NCI-H2196 treated with DMSO at 0.1 percent for 48 hours (cell line): ENCODE results near the gene MYOC.
"Not testable (repeated sequence)": the region's sequence is repeated elsewhere in the genome, so short reads cannot be mapped to it uniquely, and the experiment has no call there.

ENCODE experiments used
- DNase-seq: peaks from one replicate; lab custom pipeline; 2025; ENCODE audit not compliant: unreplicated experiment; lab: John Stamatoyannopoulos, UW

The MYOC gene

GRCh38 chr1:171653796-171654195 is 1.3 kb upstream of the MYOC start:
- DNase-seq, result no peak

GRCh38 chr1:171646249-171646560 is 6.3 kb downstream of the MYOC start:
- no peak for DNase-seq

- no peak for DNase-seq
Observed at GRCh38 chr1:171645553-171646248, 6.8 kb downstream of the MYOC start.

GRCh38 chr1:171644805-171645483 is 7.5 kb downstream of the MYOC start:
- DNase-seq, result peak; percentile 62

GRCh38 chr1:171643156-171643555 is 9.3 kb downstream of the MYOC start:
- DNase-seq, result no peak

- DNase-seq, result no peak
Observed at GRCh38 chr1:171642197-171642596, 10.3 kb downstream of the MYOC start.

GRCh38 chr1:171641076-171641864 is 11.2 kb downstream of the MYOC start:
- DNase-seq, result no peak

- DNase-seq, result no peak
Observed at GRCh38 chr1:171640225-171640624, 12.3 kb downstream of the MYOC start.

GRCh38 chr1:171637928-171638576 is 14.4 kb downstream of the MYOC start:
- no peak for DNase-seq

GRCh38 chr1:171636141-171636540 is 16.3 kb downstream of the MYOC start:
- no peak for DNase-seq

GRCh38 chr1:171635661-171636060 is 16.8 kb downstream of the MYOC start:
- no peak for DNase-seq

GRCh38 chr1:171628225-171628624 is 24.3 kb downstream of the MYOC start:
- DNase-seq, result no peak

GRCh38 chr1:171627020-171627419 is 25.5 kb downstream of the MYOC start:
- DNase-seq, result no peak

GRCh38 chr1:171625225-171625624 is 27.3 kb downstream of the MYOC start:
- no peak for DNase-seq

- no peak for DNase-seq
Observed at GRCh38 chr1:171623651-171624331, 28.7 kb downstream of the MYOC start.

- no peak for DNase-seq
Observed at GRCh38 chr1:171622152-171622462, 30.4 kb downstream of the MYOC start, which contains the start of gene MYOCOS. Gene MYOCOS (plus strand): TSS chr1:171622243. CDS start chr1:171623884, 1,641 bp downstream.

- DNase-seq, result no peak
Observed at GRCh38 chr1:171616586-171616985, 35.9 kb downstream of the MYOC start.

GRCh38 chr1:171615122-171615906 is 37.2 kb downstream of the MYOC start:
- not testable (repeated sequence) for DNase-seq

- no peak for DNase-seq
Observed at GRCh38 chr1:171613282-171613681, 39.2 kb downstream of the MYOC start.

- no peak for DNase-seq
Observed at GRCh38 chr1:171611306-171611705, 41.2 kb downstream of the MYOC start.
